K562 (cell line): ENCODE data around the gene IRGM. TPM values are rescaled to one million over a fixed set of nuclear protein-coding genes. Genes with fewer than 3 reads are reported as not detected.
A peak's percentile ranks its signal among the peaks of the same experiment; 100 is the strongest.

Experiments
- ATAC-seq: fragments of 200-7000 bp; cut with Tn5 transposase; 3 replicates; pipeline ENCODE4 v1.9.1; 2020; ENCODE audit warnings: moderate library complexity
- BruUV-seq: library from RNA; stranded (reverse); fragments of 400-500 nt; replicated peaks from 2 replicates; lab custom pipeline; 2021; lab: Mats Ljungman, UMichigan
- CTCF ChIA-PET: fragments of 300-600 bp; formaldehyde crosslinking; extraction: SDS; loops from one replicate; lab custom pipeline; 2021; ENCODE audit warnings: low intra/inter-chr PET ratio; lab: Yijun Ruan, JAX
- POLR2A ChIA-PET: fragments of 300-600, 350-650 bp; sonication (Branson Sonifier 250); formaldehyde crosslinking; extraction: SDS; loops from one replicate; lab custom pipeline; 2021; ENCODE audit warnings: antibody characterized with exemption, inconsistent platforms; lab: Yijun Ruan, JAX
- DNase-seq, 4 experiments: peaks; one replicate each; pipeline versions ENCODE4 v3.0.0 to v3.0.0-alpha.2; 2011 to 2018; ENCODE audit warnings: low spot score in 3 of 4, mixed read lengths in 3 of 4; ENCODE audit errors: extremely low read depth in 1 of 4
- FAIRE-seq: peaks from 2 replicates; lab custom pipeline; 2011; peaks lifted over from hg19 to GRCh38; lab: Jason Lieb, UNC
- H2AFZ ChIP-seq: 2 replicates; pipeline ENCODE4 v1.6.0; 2011; ENCODE audit warnings: low read depth, low read length, control low read depth, inconsistent platforms
- H3K27ac ChIP-seq: fragments of 200-600 bp; 3 replicates; pipeline ENCODE4 v1.8.0; 2011; ENCODE audit warnings: low read depth, mild to moderate bottlenecking, control low read depth, inconsistent platforms, low read length, moderate library complexity, mixed read lengths; ENCODE audit errors: extremely low read depth
- H3K27me3 ChIP-seq, 2 experiments: fragments of 300-600 bp in 1 of 2; 2 replicates in 1 of 2; 3 replicates in 1 of 2; pipeline versions ENCODE4 v1.6.0 to v1.8.0; 2011; ENCODE audit warnings: inconsistent platforms in 2 of 2, low read length in 2 of 2, mild to moderate bottlenecking in 1 of 2, mixed read lengths in 1 of 2, moderate library complexity in 1 of 2; ENCODE audit not compliant: control insufficient read depth in 2 of 2, insufficient read depth in 2 of 2
- H3K36me3 ChIP-seq: fragments of 300-600 bp; 3 replicates; pipeline ENCODE4 v1.8.0; 2011; ENCODE audit warnings: mild to moderate bottlenecking, low read length, inconsistent platforms; ENCODE audit not compliant: control insufficient read depth, insufficient read depth
- H3K4me1 ChIP-seq, 2 experiments: fragments of 200-600 bp in 1 of 2; replicated peaks in 1 of 2; 2 replicates in 1 of 2; 3 replicates in 1 of 2; pipeline versions ENCODE4 v1.5.1 to v1.8.0; 2011; ENCODE audit warnings: inconsistent platforms in 2 of 2, low read length in 2 of 2, mild to moderate bottlenecking in 1 of 2, mixed read lengths in 1 of 2, moderate library complexity in 1 of 2; ENCODE audit not compliant: control insufficient read depth in 2 of 2, insufficient read depth in 2 of 2
- H3K4me2 ChIP-seq: 2 replicates; pipeline ENCODE4 v1.6.1; 2011; ENCODE audit warnings: low read length, control low read depth, inconsistent platforms, mixed read lengths; ENCODE audit not compliant: insufficient read depth
- H3K4me3 ChIP-seq: fragments of 200-600 bp; sonication (generic), shearing (Covaris generic); 2 replicates; pipeline ENCODE4 v1.5.1; 2016; ENCODE audit warnings: control low read depth, inconsistent platforms
- H3K79me2 ChIP-seq: fragments of 200-600 bp; 3 replicates; pipeline ENCODE4 v1.8.0; 2011; ENCODE audit warnings: low read length, inconsistent platforms; ENCODE audit not compliant: control insufficient read depth, insufficient read depth
- H3K9ac ChIP-seq, 2 experiments: 2 replicates each; pipeline versions ENCODE4 v1.6.0 to v1.6.1; 2011; ENCODE audit warnings: low read depth in 2 of 2, low read length in 2 of 2, control low read depth in 1 of 2, inconsistent platforms in 1 of 2, mild to moderate bottlenecking in 1 of 2, mixed read lengths in 1 of 2; ENCODE audit not compliant: insufficient read depth in 1 of 2
- H3K9me1 ChIP-seq: one replicate; pipeline ENCODE4 v1.6.0; 2011; ENCODE audit warnings: inconsistent platforms, mild to moderate bottlenecking, low read length, moderate library complexity; ENCODE audit not compliant: control insufficient read depth, insufficient read depth
- H3K9me3 ChIP-seq: replicated peaks from 2 replicates; pipeline ENCODE4 v1.5.1; 2011; ENCODE audit warnings: low read depth, low read length, inconsistent platforms; ENCODE audit not compliant: control insufficient read depth, insufficient read depth
- H4K20me1 ChIP-seq: replicated peaks from 2 replicates; pipeline ENCODE4 v1.6.1; 2011; ENCODE audit warnings: low read length, inconsistent platforms, mixed read lengths; ENCODE audit not compliant: control insufficient read depth, insufficient read depth
- HDAC8 ChIP-seq: fragments of 450-650 bp; IDR thresholded peaks from 2 replicates; pipeline ENCODE4 v1.6.1; 2016; ENCODE audit warnings: mild to moderate bottlenecking, missing genetic modification characterization, moderate library complexity, missing compliant biosample characterization
- HLTF ChIP-seq: fragments of 450-650 bp; IDR thresholded peaks from 2 replicates; pipeline ENCODE4 v1.6.1; 2016
- NFE2 ChIP-seq: IDR thresholded peaks from 2 replicates; pipeline ENCODE4 v1.6.1; 2014; ENCODE audit warnings: antibody characterized with exemption, low read depth
- NR2C1 ChIP-seq, 2 experiments: fragments of 450-650 bp; IDR thresholded peaks; 2 replicates each; pipeline ENCODE4 v1.6.1; 2017; ENCODE audit warnings: mild to moderate bottlenecking in 2 of 2, antibody characterized with exemption in 1 of 2, inconsistent platforms in 1 of 2, missing compliant biosample characterization in 1 of 2, missing genetic modification characterization in 1 of 2
- PTBP1 ChIP-seq: fragments of 200-400 bp; formaldehyde crosslinking; IDR thresholded peaks from 2 replicates; pipeline ENCODE4 v1.6.1; 2017; ENCODE audit warnings: low read depth, low read length
- WGBS: fragments of 100-300 bp; shearing (Covaris generic); methylation state at CpG from one replicate; pipeline ENCODE4 v1.1.6; 2016; ENCODE audit warnings: low coverage, mixed read lengths; ENCODE audit not compliant: insufficient coverage; ENCODE audit errors: missing lambda C conversion rate; 5-methylcytosine and 5-hydroxymethylcytosine counted together
- in situ Hi-C: fragments of 300-500 bp; cut with MboI; formaldehyde crosslinking; loops from 4 replicates; pipeline ENCODE4 v1.15.0; 2018; ENCODE audit warnings: inconsistent platforms, mixed read lengths
- intact Hi-C: fragments of 100-400 bp; cut with micrococcal nuclease; formaldehyde crosslinking; loops from 2 replicates; pipeline ENCODE4 v1.14.2; 2022
- polyA plus RNA-seq, 8 experiments: library from polyadenylated mRNA; depleted of rRNA in 4 of 8; stranded (reverse) in 5 of 8; unstranded in 3 of 8; fragments of >200 nt; fragmentation: Nextera tagmentation in 2 of 8; fragmentation: Illumina TruSeq in 1 of 8; extraction: Ambion mirVana in 2 of 8; extraction: Trizol in 1 of 8; gene quantifications; 2 replicates each; pipeline versions ENCODE4 v1.2.1 to v1.2.3, GENCODE V29; 2011 to 2014; ENCODE audit warnings: inconsistent platforms in 1 of 8, missing spikeins in 1 of 8
- total RNA-seq, 7 experiments: library from RNA; depleted of rRNA in 6 of 7; stranded (reverse); fragments of >200 nt in 6 of 7; fragmentation: Illumina TruSeq in 2 of 7; extraction: Trizol in 2 of 7; gene quantifications; 2 replicates each; pipeline versions ENCODE4 v1.2.1 to v1.2.3, GENCODE V29; 2011 to 2021; ENCODE audit warnings: low replicate concordance in 1 of 7
- TF ChIP-seq, protein P1 (sequence below): sonication (generic); formaldehyde crosslinking; IDR thresholded peaks from 2 replicates; pipeline ENCODE4 v1.8.0; 2023; ENCODE audit warnings: missing genetic modification reagents, mild to moderate bottlenecking, borderline replicate concordance
- TF ChIP-seq, protein P2 (sequence below): fragments of 450-650 bp; IDR thresholded peaks from 2 replicates; pipeline ENCODE4 v1.6.1; 2016; ENCODE audit warnings: mild to moderate bottlenecking
- TF ChIP-seq, protein P3 (sequence below), 2 experiments: fragments of 450-650 bp; IDR thresholded peaks; 2 replicates each; pipeline ENCODE4 v1.6.1; 2016

The IRGM gene
- total and polyA plus RNA-seq, 9 of the 15 experiments (the other 6 are each of a cell fraction or from before 2014, with no cell fraction given): 0.09 to 0.22 (median 0.15) TPM; not detected in 6

DNA sequence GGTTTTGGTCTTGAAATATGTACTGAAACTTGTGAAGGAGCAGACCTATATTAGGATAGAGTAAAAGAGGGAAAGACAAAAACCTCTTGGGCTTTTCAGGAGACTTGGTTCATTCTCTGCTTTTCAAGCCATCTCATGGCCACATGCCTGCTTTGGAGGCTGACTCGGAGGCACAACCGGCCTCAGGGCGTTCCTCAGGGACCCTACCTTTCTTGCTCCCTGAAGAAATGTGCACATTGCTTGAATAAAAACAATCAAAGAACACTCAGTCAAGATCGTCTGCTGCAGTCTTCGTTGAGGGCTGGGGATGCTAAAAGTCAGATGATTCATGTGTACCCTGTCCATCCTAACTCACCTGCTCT is 994 bp downstream of the IRGM start:
- TF ChIP-seq, protein P1, sequence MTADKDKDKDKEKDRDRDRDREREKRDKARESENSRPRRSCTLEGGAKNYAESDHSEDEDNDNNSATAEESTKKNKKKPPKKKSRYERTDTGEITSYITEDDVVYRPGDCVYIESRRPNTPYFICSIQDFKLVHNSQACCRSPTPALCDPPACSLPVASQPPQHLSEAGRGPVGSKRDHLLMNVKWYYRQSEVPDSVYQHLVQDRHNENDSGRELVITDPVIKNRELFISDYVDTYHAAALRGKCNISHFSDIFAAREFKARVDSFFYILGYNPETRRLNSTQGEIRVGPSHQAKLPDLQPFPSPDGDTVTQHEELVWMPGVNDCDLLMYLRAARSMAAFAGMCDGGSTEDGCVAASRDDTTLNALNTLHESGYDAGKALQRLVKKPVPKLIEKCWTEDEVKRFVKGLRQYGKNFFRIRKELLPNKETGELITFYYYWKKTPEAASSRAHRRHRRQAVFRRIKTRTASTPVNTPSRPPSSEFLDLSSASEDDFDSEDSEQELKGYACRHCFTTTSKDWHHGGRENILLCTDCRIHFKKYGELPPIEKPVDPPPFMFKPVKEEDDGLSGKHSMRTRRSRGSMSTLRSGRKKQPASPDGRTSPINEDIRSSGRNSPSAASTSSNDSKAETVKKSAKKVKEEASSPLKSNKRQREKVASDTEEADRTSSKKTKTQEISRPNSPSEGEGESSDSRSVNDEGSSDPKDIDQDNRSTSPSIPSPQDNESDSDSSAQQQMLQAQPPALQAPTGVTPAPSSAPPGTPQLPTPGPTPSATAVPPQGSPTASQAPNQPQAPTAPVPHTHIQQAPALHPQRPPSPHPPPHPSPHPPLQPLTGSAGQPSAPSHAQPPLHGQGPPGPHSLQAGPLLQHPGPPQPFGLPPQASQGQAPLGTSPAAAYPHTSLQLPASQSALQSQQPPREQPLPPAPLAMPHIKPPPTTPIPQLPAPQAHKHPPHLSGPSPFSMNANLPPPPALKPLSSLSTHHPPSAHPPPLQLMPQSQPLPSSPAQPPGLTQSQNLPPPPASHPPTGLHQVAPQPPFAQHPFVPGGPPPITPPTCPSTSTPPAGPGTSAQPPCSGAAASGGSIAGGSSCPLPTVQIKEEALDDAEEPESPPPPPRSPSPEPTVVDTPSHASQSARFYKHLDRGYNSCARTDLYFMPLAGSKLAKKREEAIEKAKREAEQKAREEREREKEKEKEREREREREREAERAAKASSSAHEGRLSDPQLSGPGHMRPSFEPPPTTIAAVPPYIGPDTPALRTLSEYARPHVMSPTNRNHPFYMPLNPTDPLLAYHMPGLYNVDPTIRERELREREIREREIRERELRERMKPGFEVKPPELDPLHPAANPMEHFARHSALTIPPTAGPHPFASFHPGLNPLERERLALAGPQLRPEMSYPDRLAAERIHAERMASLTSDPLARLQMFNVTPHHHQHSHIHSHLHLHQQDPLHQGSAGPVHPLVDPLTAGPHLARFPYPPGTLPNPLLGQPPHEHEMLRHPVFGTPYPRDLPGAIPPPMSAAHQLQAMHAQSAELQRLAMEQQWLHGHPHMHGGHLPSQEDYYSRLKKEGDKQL (CRISPR knock-in tag): no peak
- 0 out of 2 replicates have a peak, but pooled peaks have one; percentile 1 for TF ChIP-seq NFE2
- TF ChIP-seq NR2C1 (IDR thresholded peaks at IDR 0.05): no peak
- no peak for TF ChIP-seq NR2C1 (tag; IDR thresholded peaks at IDR 0.05)
- TF ChIP-seq, protein P2, sequence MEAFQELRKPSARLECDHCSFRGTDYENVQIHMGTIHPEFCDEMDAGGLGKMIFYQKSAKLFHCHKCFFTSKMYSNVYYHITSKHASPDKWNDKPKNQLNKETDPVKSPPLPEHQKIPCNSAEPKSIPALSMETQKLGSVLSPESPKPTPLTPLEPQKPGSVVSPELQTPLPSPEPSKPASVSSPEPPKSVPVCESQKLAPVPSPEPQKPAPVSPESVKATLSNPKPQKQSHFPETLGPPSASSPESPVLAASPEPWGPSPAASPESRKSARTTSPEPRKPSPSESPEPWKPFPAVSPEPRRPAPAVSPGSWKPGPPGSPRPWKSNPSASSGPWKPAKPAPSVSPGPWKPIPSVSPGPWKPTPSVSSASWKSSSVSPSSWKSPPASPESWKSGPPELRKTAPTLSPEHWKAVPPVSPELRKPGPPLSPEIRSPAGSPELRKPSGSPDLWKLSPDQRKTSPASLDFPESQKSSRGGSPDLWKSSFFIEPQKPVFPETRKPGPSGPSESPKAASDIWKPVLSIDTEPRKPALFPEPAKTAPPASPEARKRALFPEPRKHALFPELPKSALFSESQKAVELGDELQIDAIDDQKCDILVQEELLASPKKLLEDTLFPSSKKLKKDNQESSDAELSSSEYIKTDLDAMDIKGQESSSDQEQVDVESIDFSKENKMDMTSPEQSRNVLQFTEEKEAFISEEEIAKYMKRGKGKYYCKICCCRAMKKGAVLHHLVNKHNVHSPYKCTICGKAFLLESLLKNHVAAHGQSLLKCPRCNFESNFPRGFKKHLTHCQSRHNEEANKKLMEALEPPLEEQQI: no peak
- TF ChIP-seq HDAC8 (tag): no peak
- TF ChIP-seq, protein P3, sequence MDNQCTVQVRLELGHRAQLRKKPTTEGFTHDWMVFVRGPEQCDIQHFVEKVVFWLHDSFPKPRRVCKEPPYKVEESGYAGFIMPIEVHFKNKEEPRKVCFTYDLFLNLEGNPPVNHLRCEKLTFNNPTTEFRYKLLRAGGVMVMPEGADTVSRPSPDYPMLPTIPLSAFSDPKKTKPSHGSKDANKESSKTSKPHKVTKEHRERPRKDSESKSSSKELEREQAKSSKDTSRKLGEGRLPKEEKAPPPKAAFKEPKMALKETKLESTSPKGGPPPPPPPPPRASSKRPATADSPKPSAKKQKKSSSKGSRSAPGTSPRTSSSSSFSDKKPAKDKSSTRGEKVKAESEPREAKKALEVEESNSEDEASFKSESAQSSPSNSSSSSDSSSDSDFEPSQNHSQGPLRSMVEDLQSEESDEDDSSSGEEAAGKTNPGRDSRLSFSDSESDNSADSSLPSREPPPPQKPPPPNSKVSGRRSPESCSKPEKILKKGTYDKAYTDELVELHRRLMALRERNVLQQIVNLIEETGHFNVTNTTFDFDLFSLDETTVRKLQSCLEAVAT (IDR thresholded peaks at IDR 0.05): no peak
- TF ChIP-seq HLTF: no peak
- TF ChIP-seq PTBP1: no peak
- peaks cover 0 to 14% of the 10 kb centered on the region in 2 experiments; a peak in 3 of 5 replicates for H3K27me3 ChIP-seq
- no peak overlapping the region for H3K27ac ChIP-seq
- no peak overlapping the region for H3K4me3 ChIP-seq
- H3K36me3 ChIP-seq: no peaks in the 10 kb centered on the region
- peaks cover 0 to 5% of the 10 kb centered on the region in 2 experiments; a peak in 3 of 5 replicates for H3K4me1 ChIP-seq
- H4K20me1 ChIP-seq: no peaks in the 10 kb centered on the region
- no peaks in the 10 kb centered on the region for H3K79me2 ChIP-seq
- in situ Hi-C loops (loop anchor here (5.0 to 10.0 kb wide), 2 partner anchors 285 to 393 kb away; no protein-coding TSS in a partner anchor), intact Hi-C loops (loop anchor here (1.0 to 10.0 kb wide), 7 partner anchors 46 to 410 kb away; no protein-coding TSS in a partner anchor)
- no peaks in the 10 kb centered on the region for H3K9me3 ChIP-seq
- FAIRE-seq (no peak), DNase-seq (no peak), ATAC-seq (no peak; the same call in 2 of the 3 replicates)
- H2AFZ ChIP-seq: peak overlapping the region; percentile 41; the same call in 1 of the 2 replicates
- H3K4me2 ChIP-seq: no peak overlapping the region
- 13% methylated on average over 5 of the region's 5 CpGs for WGBS
- CTCF ChIA-PET: interaction anchor here (0.7 to 3.7 kb wide), 5 partner anchors 46 to 287 kb away, joined by 3 to 26 read pairs (median 6); partner anchors contain the start of gene RBM22
- POLR2A ChIA-PET: interaction anchor here (0.6 to 1.0 kb wide), 3 partner anchors 47 to 265 kb away, joined by 3 to 5 read pairs (median 4); no protein-coding TSS in a partner anchor
- H3K9ac ChIP-seq: no peak overlapping the region; a peak in 1 of 4 replicates
- no TSS peak for BruUV-seq
- no peaks in the 10 kb centered on the region for H3K9me1 ChIP-seq
